MCF 10A (cell line): Measurements from ENCODE around the gene THOC7. TPM values are rescaled to one million over a fixed set of nuclear protein-coding genes. Genes with fewer than 3 reads are reported as not detected.

ENCODE experiments used
- BruUV-seq: library from RNA; stranded (reverse); fragments of 400-500 nt; replicated peaks from 2 replicates; lab custom pipeline; 2021; lab: Mats Ljungman, UMichigan
- CTCF ChIA-PET: fragments of 300-600 bp; sonication (Branson Sonifier 250); formaldehyde crosslinking; extraction: SDS; loops from one replicate; lab custom pipeline; 2021; ENCODE audit warnings: antibody characterized with exemption, inconsistent platforms; lab: Yijun Ruan, JAX
- POLR2A ChIA-PET: fragments of 300-600, 350-650 bp; sonication (Branson Sonifier 250); formaldehyde crosslinking; extraction: SDS; loops from one replicate; lab custom pipeline; 2020; ENCODE audit warnings: antibody characterized with exemption, inconsistent platforms; lab: Yijun Ruan, JAX
- DNase-seq: peaks from one replicate; pipeline ENCODE4 v3.0.0-alpha.2; 2018; ENCODE audit not compliant: unreplicated experiment
- H3K27ac Mint-ChIP-seq: one replicate; pipeline ENCODE4 v1.8.0; 2022; ENCODE audit warnings: mild to moderate bottlenecking, low read depth, mixed read lengths; ENCODE audit not compliant: unreplicated experiment
- H3K27me3 Mint-ChIP-seq: one replicate; pipeline ENCODE4 v1.8.0; 2022; ENCODE audit warnings: mixed read lengths; ENCODE audit not compliant: insufficient read depth, unreplicated experiment
- H3K36me3 Mint-ChIP-seq: one replicate; pipeline ENCODE4 v1.8.0; 2022; ENCODE audit warnings: mild to moderate bottlenecking, moderate library complexity, mixed read lengths; ENCODE audit not compliant: insufficient read depth, unreplicated experiment
- H3K4me1 Mint-ChIP-seq: one replicate; pipeline ENCODE4 v1.8.0; 2022; ENCODE audit warnings: mixed read lengths; ENCODE audit not compliant: insufficient read depth, unreplicated experiment
- H3K4me3 Mint-ChIP-seq: one replicate; pipeline ENCODE4 v1.8.0; 2022; ENCODE audit warnings: mild to moderate bottlenecking, moderate library complexity, mixed read lengths; ENCODE audit not compliant: unreplicated experiment
- H3K9me3 Mint-ChIP-seq: one replicate; pipeline ENCODE4 v1.8.0; 2022; ENCODE audit warnings: mixed read lengths; ENCODE audit not compliant: unreplicated experiment
- intact Hi-C: fragments of 100-400 bp; cut with micrococcal nuclease; formaldehyde crosslinking; loops from 2 replicates; pipeline ENCODE4 v1.14.1; 2022
- total RNA-seq: library from RNA; stranded (reverse); gene quantifications from 2 replicates; pipeline ENCODE4 v1.2.3, GENCODE V29; 2022
- TF ChIP-seq, protein P1 (sequence below): fragments of 200-600 bp; IDR thresholded peaks from one replicate; pipeline ENCODE4 v1.8.0; 2022; ENCODE audit warnings: antibody characterized with exemption, mild to moderate bottlenecking; ENCODE audit not compliant: unreplicated experiment

THOC7 gene
- total RNA-seq, 1 experiment from 2014 or later: 117 TPM

DNA sequence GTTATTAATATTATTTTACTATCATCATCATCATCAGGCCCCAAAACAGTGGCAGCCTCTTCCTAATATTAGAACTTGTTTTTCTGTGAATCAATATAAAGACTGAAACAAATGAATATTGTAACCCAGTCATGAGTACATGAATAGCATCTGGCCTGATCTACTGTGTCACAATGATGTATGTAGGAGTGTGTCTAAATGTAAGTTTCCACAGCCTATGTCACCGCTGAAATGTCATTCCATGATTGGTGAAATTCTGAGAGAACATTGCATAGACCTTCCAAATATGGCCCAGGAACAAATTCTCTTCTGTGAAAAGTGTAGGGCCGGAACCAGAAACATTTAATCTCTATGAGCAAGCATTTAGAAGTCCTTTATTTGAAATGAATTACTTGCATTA, 65.1 kb downstream of the THOC7 start:
- H3K9me3 Mint-ChIP-seq: no peaks in the 10 kb centered on the region

DNA sequence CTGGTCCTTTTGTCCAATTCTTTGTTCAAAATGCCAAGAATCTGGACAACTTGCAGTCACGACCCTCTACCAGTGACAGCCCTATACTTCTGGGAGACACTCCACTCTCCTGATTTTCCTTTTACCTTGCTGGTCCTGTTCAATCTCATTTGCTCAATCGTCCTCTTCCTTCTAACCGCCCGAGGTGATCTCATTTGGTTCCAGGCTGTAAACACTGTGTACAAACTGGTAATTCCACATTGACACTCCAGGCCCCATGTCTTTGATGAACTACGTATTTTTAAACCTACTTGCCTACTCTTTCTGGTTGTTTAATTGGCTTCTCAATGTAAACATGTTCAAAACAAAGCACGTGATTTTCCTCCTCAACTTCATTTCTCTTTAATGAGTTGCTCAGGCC, 68.2 kb downstream of the THOC7 start:
- Mint-ChIP-seq H3K4me1 (peaks cover 9% of the 10 kb centered on the region), H3K4me3 (no peak overlapping the region), H3K27me3 (no peaks in the 10 kb centered on the region), H3K36me3 (no peaks in the 10 kb centered on the region), H3K27ac (no peak overlapping the region), H3K9me3 (no peaks in the 10 kb centered on the region)
- CTCF ChIA-PET: interaction anchor here (2.5 kb wide), 1 partner anchor 444 kb away, joined by 13 read pairs; no protein-coding TSS in a partner anchor
- intact Hi-C loops: no loop called here
- TF ChIP-seq, protein P1, sequence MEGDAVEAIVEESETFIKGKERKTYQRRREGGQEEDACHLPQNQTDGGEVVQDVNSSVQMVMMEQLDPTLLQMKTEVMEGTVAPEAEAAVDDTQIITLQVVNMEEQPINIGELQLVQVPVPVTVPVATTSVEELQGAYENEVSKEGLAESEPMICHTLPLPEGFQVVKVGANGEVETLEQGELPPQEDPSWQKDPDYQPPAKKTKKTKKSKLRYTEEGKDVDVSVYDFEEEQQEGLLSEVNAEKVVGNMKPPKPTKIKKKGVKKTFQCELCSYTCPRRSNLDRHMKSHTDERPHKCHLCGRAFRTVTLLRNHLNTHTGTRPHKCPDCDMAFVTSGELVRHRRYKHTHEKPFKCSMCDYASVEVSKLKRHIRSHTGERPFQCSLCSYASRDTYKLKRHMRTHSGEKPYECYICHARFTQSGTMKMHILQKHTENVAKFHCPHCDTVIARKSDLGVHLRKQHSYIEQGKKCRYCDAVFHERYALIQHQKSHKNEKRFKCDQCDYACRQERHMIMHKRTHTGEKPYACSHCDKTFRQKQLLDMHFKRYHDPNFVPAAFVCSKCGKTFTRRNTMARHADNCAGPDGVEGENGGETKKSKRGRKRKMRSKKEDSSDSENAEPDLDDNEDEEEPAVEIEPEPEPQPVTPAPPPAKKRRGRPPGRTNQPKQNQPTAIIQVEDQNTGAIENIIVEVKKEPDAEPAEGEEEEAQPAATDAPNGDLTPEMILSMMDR: no peak
- no peak for DNase-seq
- POLR2A ChIA-PET: no interaction called here
- no TSS peak for BruUV-seq

More for the DNA sequence above, 65.1 kb downstream of the THOC7 start:
- CTCF ChIA-PET: interaction anchor here (7.4 kb wide), 1 partner anchor 447 kb away, joined by 73 read pairs; no protein-coding TSS in a partner anchor
- BruUV-seq: no TSS peak
- H3K27ac Mint-ChIP-seq: no peak overlapping the region
- H3K4me1 Mint-ChIP-seq: no peaks in the 10 kb centered on the region
- POLR2A ChIA-PET: no interaction called here
- TF ChIP-seq, protein P1: no peak
- peaks cover 10% of the 10 kb centered on the region for H3K27me3 Mint-ChIP-seq
- no peaks in the 10 kb centered on the region for H3K36me3 Mint-ChIP-seq
- intact Hi-C loops: no loop called here
- DNase-seq: no peak
- H3K4me3 Mint-ChIP-seq: no peak overlapping the region

DNA sequence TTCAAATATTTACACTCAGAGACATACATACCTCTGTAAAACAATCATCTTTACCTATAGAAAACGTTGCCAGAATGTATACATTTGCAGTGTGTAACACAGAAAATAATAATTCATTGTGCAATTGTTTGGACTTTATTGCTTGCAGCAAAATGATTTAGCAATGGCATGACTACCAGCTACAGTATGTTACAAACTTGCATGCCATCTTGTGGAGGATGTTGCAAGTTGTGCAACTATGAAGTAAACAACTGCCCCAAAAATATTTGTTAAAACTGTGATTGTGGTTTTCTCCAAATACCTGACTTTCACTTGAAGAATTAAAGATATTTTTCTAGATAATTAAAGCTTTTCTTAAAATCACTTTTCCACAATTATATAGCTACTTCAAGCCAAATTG, 71.6 kb downstream of the THOC7 start:
- TF ChIP-seq, protein P1: peak; percentile 63
- BruUV-seq: no TSS peak
- POLR2A ChIA-PET: interaction anchor here (0.6 to 1.0 kb wide), 3 partner anchors 12 to 448 kb away, joined by 3 read pairs; no protein-coding TSS in a partner anchor
- H3K4me3 Mint-ChIP-seq: no peak overlapping the region
- CTCF ChIA-PET: interaction anchor here (0.6 to 7.2 kb wide), 14 partner anchors 11 to 1496 kb away, joined by 3 to 123 read pairs (median 3); partner anchors contain the start of gene C3orf49
- no peak overlapping the region for H3K27ac Mint-ChIP-seq
- H3K27me3 Mint-ChIP-seq: peaks cover 6% of the 10 kb centered on the region
- peak; percentile 76 for DNase-seq
- intact Hi-C loops: loop anchor here (1.0 kb wide), 3 partner anchors 26 to 441 kb away; no protein-coding TSS in a partner anchor
- no peaks in the 10 kb centered on the region for H3K36me3 Mint-ChIP-seq
- peaks cover 9% of the 10 kb centered on the region for H3K4me1 Mint-ChIP-seq
- no peaks in the 10 kb centered on the region for H3K9me3 Mint-ChIP-seq

Other genes starting within 250 kb of the THOC7 start
- not detected in 2 replicates for gene SNTN, start 211.1 kb downstream of the THOC7 start, total RNA-seq
- gene C3orf49, start 44.5 kb downstream of the THOC7 start, total RNA-seq: not detected in 2 replicates
- 29.2 and 36.7 TPM in 2 replicates for gene ATXN7, start 62 bp upstream of the THOC7 start, total RNA-seq
- not detected in 2 replicates for gene SCAANT1, start 48.6 kb upstream of the THOC7 start, total RNA-seq
- gene PSMD6, start 159.7 kb upstream of the THOC7 start, total RNA-seq: 62.7 and 66.0 TPM in 2 replicates